SK-N-SH treated with all-trans-retinoic acid at 6 μM for 48 hours (cell line): ENCODE data around the gene ZBTB7A.

Experiments
- TCF4 ChIP-seq: fragments of 250-450 bp; sonication (Bioruptor Pico); IDR thresholded peaks from 2 replicates; pipeline ENCODE4 v1.8.0; 2021; ENCODE audit warnings: mild to moderate bottlenecking, moderate library complexity, borderline replicate concordance
- ZC3H10 ChIP-seq: fragments of 250-450 bp; sonication (Bioruptor Pico); IDR thresholded peaks from 2 replicates; pipeline ENCODE4 v1.5.1; 2021; ENCODE audit warnings: mild to moderate bottlenecking, moderate library complexity

- no peak for TF ChIP-seq TCF4 (CRISPR knock-in tag)
- TF ChIP-seq ZC3H10 (CRISPR knock-in tag) = no peak
These were observed 4.9 kb upstream of the ZBTB7A start for GRCh38 chr19:4071610-4072009.
